Measurements from ENCODE around the gene MAP4K4.

Gene MAP4K4

GRCh38 chr2:101782427-101782792 is 84.9 kb downstream of the MAP4K4 start:
- in situ Hi-C loops (cut with HindIII; ENCODE audit: low sequenced_read_pairs), result no loop called here

- in situ Hi-C loops (cut with HindIII; ENCODE audit: low sequenced_read_pairs), result no loop called here
Observed at GRCh38 chr2:101787097-101787496, 89.6 kb downstream of the MAP4K4 start.

DNA sequence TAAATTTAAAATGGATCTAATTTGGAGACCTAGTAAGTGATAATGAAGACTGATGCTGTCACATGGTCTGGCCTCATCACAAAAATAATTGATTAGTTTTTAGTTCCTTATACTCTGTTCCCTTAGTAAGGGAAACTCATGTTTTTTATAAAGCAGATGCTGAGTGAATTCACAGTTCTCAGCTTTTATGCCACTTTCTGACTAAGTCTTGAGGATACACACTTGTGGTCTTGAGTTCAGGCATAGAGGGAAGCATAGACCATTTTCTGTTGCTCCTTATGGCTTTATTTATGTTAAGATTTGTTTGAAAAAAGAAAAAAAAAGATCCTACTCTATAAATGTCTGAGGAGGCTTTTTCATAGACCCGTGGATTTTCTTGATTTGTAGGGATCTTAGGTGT is 91.1 kb downstream of the MAP4K4 start:
- in situ Hi-C loops (cut with HindIII; ENCODE audit: low sequenced_read_pairs), result no loop called here

GRCh38 chr2:101788995-101789970 is 91.8 kb downstream of the MAP4K4 start:
- in situ Hi-C loops (cut with HindIII; ENCODE audit: low sequenced_read_pairs), result no loop called here

- in situ Hi-C loops (cut with HindIII; ENCODE audit: low sequenced_read_pairs), result no loop called here
Observed at GRCh38 chr2:101790416-101790815, 92.9 kb downstream of the MAP4K4 start.

GRCh38 chr2:101790857-101791256 is 93.3 kb downstream of the MAP4K4 start:
- in situ Hi-C loops (cut with HindIII; ENCODE audit: low sequenced_read_pairs), result no loop called here

GRCh38 chr2:101792208-101792607 is 94.7 kb downstream of the MAP4K4 start:
- in situ Hi-C loops (cut with HindIII; ENCODE audit: low sequenced_read_pairs), result no loop called here

GRCh38 chr2:101793277-101793969 is 95.9 kb downstream of the MAP4K4 start:
- in situ Hi-C loops (cut with HindIII; ENCODE audit: low sequenced_read_pairs), result no loop called here

DNA sequence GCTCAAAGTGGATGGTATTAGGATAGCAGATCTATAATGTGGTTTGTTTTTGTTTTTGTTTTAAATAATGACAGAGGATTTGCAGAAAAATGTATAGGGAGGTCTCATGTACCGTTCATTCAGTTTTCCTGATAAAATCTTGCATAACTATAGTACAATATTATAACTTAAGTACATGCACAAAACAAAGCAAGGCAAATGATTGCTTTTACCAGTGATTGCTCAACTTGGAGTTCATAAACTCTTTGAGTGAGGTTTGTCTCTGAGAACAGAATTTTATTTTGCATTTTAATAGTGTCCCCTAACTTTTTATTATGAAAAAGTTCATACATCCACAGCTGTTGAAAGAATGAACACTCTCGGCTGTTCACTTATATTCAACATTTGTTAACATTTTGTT is 96.6 kb downstream of the MAP4K4 start:
- in situ Hi-C loops (cut with HindIII; ENCODE audit: low sequenced_read_pairs), result no loop called here

GRCh38 chr2:101795033-101795432 is 97.5 kb downstream of the MAP4K4 start:
- in situ Hi-C loops (cut with HindIII; ENCODE audit: low sequenced_read_pairs), result no loop called here

GRCh38 chr2:101796825-101797600 is 99.5 kb downstream of the MAP4K4 start:
- in situ Hi-C loops (cut with HindIII; ENCODE audit: low sequenced_read_pairs), result no loop called here

DNA sequence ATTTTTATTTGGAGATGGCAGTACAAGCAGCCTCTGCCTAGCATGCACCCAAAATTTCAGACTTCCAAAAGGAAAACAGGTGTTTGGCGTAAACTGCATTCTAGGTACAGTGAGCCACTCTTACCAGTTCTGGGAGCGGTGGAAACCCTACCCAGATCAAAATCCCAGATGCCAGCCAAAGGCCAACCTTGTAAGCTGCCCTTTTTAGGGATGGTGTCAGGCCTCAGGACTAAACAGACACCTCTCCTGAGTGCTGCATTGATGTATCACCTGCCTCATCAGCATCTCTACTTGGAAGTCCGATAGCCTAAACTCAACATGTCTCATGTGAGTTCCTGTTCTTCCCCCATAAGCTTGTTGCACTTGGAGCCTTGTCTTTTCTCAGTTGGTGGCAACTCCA is 104.0 kb downstream of the MAP4K4 start:
- in situ Hi-C loops (cut with HindIII; ENCODE audit: low sequenced_read_pairs), result no loop called here

GRCh38 chr2:101802329-101802728 is 104.8 kb downstream of the MAP4K4 start:
- in situ Hi-C loops (cut with HindIII; ENCODE audit: low sequenced_read_pairs), result no loop called here

- in situ Hi-C loops (cut with HindIII; ENCODE audit: low sequenced_read_pairs), result no loop called here
Observed at GRCh38 chr2:101803128-101803527, 105.6 kb downstream of the MAP4K4 start.

DNA sequence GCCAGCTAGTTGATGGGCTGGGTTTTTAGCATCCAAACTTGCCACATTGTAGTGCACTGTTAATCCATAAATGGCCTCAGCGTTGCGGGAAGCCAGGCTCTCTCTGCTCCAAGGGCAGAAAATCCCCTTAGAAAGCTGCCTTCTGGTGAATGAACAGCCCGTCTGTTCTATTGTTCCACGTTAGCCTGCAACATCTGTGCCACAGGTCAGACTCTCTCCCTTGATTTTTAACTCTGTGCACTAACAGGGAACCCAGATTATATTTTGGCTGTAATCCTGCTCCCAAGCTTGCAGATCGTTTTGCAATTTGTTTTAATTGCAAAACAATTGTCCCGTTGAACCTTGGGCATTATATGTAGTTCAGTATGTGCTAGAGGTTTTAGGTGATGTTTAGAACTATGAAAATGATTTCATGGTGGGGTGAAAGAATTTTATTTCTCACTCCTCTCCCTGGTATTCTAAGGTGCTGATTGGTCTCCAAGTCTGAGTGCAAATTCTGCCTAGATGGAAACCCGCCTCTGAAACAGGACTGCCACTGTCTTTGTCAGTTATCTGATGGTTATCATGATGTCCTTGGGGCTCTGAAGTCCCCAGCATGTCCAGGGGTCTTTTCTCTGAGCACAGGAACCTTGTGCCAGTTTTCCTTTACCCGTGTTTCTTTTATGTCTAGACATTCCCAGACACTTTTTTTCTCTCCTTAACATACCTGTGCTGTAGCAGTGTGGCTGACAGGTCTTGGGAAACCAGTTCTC is 106.6 kb downstream of the MAP4K4 start:
- in situ Hi-C loops (cut with HindIII; ENCODE audit: low sequenced_read_pairs), result no loop called here

DNA sequence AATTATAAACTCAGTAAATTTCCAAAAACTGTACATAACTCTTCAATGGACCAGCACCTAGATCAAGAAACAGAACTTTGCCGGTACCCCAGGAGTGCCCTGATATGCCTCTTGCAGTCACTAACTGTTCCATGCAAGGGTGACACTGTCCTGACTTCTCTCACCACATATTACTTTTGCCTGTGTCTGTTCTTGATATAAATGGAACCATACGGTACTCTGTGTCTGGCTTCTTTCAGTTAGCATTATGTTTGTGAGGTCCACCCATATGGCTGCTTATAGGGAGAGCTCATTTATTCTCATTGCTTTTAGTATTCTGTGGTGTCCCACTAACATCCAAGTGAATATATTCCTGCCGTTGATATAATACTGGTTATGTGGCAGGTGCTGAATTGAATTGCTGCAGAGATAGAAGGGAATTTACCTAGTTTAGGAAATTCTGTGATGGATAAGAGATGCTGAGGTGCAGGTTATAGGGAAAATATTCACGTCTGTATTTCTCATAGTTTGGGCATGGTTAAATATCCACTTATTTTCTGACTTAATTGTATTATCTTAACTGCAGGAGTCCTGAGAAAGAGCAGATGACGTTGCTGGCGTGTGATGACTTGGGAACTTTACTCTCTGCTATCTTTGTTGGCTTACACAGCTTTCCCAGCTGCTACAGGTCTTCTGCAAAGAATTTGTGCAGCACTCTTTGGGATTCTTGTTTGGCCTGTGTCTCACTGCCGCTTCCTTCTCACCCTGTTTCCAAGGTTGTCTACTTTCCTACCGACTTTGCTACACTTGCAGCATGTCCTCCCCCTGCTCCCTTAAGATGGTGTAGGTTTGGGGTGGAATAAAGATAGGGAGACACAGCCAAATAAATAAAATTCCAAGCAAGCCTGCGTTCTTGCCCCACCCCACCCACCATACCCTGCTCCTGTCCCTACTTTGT is 107.9 kb downstream of the MAP4K4 start:
- in situ Hi-C loops (cut with HindIII; ENCODE audit: low sequenced_read_pairs), result no loop called here

DNA sequence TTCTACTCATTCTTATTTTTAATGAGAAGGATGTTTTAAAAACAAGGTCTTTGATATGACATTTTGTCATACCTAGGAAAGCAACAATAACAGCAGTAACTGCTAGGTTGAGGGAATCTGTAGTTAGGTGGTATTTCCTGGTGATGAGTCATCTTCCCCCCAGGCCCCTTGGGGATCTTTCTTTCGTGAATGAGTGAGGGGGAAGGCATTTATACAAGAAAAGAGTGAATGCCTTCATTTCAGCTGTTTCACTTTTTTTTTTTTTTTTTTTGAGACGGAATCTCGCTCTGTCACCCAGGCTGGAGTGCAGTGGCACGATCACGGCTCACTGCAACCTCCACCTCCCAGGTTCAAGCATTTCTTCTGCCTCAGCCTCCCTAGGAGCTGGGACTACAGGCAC is 108.6 kb downstream of the MAP4K4 start:
- in situ Hi-C loops (cut with HindIII; ENCODE audit: low sequenced_read_pairs), result no loop called here

GRCh38 chr2:101806701-101807100 is 109.2 kb downstream of the MAP4K4 start:
- in situ Hi-C loops (cut with HindIII; ENCODE audit: low sequenced_read_pairs), result no loop called here

- in situ Hi-C loops (cut with HindIII; ENCODE audit: low sequenced_read_pairs), result no loop called here
Observed at GRCh38 chr2:101807242-101807641, 109.7 kb downstream of the MAP4K4 start.

Data from endothelial cell of hepatic sinusoid (primary cell).